SH-SY5Y (cell line): Measurements from ENCODE around the gene IDI1.

Experiments
- GATA2 ChIP-seq: IDR thresholded peaks from 2 replicates; pipeline ENCODE4 v1.6.1; 2011; ENCODE audit warnings: mild to moderate bottlenecking, low read depth, low read length
- GATA3 ChIP-seq: IDR thresholded peaks from 2 replicates; pipeline ENCODE4 v1.6.1; 2011; ENCODE audit warnings: low read depth, mild to moderate bottlenecking, low read length, moderate library complexity

GRCh38 chr10:1010703-1011102 is 38.2 kb downstream of the IDI1 start:
- TF ChIP-seq GATA2 (no peak), GATA3 (no peak)
